ENCODE data around the gene LAMA3.

The LAMA3 gene

DNA sequence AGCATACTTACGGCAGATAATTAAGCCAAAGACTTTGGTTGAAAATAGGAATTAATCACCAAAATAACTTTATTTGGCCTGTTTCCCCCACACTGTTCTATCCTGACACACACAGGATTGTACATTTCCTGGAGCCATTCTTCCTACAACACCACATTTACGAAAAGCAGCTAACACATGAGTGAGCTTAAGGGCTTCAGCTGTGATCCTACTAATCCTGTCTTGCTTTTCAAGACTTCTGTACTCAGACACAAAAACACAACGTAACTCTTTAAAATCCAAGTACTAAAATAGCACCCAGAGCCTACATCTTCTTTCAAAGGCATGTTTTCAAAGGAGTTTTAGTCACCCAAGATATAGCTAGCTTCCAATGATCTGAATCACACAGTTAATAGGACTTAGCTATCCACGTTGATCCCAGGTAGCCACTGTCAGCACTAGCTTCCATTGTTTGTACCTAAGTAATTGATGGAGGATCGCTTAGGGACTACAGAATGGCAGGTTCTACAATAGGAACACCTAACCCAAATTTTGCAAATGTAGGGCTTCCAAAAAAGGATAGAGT lies 282.5 kb downstream of the LAMA3 start:
- DNase-seq (ENCODE audit: low spot score): no peak

GRCh38 chr18:23972453-23972852 lies 283.2 kb downstream of the LAMA3 start:
- no peak for DNase-seq (ENCODE audit: low spot score)

- DNase-seq (ENCODE audit: low spot score): no peak
Observed at GRCh38 chr18:23977103-23977502, 287.9 kb downstream of the LAMA3 start.

GRCh38 chr18:23977719-23978483 lies 288.6 kb downstream of the LAMA3 start:
- DNase-seq (ENCODE audit: low spot score): no peak

DNA sequence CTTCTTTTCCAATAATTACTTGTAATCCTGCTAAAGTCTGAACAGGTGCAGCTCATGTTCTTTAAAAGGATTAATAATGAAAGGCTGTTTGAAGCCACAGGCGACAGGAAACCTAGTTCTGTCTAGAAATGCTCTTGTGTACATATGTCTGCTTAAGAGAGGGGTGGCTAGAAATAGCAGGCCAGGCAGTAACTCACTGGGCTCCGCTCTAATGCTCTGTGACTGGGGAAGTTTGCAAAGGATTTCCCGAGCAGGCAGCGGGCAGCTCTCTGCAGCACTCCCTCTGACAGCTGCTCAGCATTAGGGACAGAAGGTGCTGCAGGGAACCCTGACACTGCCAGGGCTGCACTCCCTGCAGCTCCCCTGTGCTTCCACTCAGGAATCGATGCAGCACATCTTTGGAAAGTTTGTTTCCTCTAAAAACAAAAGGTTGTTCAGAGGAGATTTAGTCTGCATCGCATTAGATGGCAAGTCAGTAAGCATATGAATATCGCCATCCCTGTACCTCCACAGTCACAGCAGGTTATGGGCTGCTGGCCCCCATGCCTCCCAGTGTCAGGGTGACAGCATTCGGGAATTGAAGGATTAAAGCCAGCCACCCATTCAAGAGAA lies 292.2 kb downstream of the LAMA3 start:
- no peak for DNase-seq (ENCODE audit: low spot score)

DNA sequence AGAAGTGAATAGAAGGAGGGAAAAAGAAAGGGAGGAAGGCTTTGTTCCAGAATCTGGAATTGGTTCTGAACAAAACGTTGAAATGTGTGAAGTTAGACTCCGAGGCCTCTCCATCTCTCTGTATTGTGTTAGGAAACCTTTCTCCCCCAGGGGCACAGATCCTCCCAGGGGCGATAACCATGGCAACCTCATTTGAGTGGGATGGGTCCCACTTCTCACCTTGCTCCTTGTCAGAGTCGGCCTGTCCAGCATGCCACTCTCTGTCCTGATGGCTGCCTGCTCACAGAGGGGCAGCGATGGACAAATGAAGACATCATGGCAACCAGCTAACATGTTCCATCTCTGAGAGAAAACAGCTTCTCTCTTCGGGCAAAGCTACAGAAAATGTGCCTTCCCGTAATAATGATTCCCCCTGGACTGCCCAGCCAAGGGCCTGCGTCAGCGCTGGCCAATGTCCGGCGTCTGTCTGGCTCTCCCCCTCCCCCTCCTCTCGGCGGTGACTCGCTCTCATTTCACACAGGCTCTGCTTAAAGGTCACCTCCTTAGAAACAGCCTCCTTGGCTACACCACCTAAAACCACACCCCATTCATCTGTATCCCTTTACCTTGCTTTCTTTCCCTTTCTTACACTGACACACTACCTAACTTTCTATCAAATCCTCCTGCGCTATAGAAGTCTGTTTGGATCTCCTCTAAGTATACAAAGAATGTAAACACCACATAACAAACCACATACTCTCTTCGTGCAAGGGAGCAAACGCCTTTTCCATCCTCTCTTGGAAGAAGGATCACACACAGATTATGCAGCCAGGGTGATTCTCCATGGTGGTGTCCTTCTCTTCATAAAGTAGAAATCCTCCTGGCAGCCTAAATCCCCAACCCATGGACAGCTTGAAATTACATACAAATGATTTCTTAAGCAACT lies 293.2 kb downstream of the LAMA3 start:
- no peak for DNase-seq (ENCODE audit: low spot score)

GRCh38 chr18:23983112-23983511 lies 293.9 kb downstream of the LAMA3 start:
- no peak for DNase-seq (ENCODE audit: low spot score)

GRCh38 chr18:23986600-23987359 lies 297.5 kb downstream of the LAMA3 start:
- DNase-seq (ENCODE audit: low spot score): no peak

- no peak for DNase-seq (ENCODE audit: low spot score)
Observed at GRCh38 chr18:23990474-23991410, 301.5 kb downstream of the LAMA3 start.

DNA sequence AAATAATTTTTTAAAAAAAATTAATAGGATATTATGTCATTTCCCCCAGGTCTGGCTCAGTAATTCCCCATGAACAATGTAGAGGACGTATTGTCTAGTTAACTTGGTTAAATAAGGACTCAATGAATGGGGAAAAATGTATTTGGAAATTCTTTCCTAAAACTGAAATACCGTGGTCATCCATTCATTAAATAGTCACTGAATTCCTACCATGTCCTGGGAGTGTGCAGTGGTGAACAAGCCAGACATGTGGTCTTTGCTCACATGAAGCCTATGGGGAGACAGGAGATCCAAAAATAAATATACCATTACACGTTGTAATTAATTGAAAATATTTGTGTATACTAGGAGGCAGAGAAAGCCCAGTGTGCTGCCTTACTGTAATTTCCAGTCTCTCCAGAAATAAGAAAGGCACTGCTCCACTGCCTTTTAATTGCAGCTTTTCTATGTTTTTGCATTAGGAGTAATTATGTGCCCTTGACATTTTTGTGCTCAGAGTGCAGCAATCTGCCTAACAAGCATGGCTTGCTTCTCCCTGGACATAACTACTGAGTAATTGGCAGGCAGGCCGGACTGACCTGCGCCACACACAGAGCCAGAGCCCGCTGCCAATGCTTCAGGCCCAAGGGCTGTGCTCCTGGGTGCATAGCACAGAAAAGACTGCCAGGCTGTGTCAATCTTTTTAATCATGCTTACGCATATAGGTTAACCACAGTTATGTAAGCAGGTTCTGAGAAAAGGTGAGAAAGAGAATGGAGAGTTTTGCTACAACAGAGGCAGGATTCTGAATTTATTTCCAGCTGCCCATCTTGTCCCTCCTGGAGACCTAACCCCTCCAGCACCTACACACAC lies 303.1 kb downstream of the LAMA3 start:
- DNase-seq (ENCODE audit: low spot score): no peak

GRCh38 chr18:23992941-23993280 lies 303.7 kb downstream of the LAMA3 start:
- DNase-seq (ENCODE audit: low spot score): no peak

DNA sequence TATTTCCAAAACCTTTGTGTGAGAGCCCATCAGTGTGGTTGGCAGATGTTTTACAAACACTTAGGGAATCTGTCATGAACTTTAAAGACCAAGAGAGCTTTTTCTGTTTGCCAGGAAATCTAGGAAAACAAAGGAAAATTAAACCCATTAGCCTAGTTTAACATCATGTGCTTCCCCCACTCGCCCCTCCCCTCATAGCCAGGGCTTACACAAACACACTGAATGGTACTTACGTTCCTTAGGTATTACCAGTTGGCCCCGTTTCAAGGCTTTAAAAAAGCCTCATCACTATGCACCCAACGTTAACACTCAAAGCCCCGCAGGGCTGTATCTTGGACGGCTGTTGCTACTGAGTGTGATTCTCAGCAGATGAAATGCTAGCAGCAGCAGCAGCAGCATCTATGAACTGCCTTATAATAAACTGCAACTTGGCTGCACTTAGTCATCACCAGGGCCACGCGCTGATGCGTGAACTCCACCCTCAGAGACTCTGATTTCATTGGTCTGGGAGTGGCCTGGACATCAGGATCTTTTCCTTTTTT lies 305.2 kb downstream of the LAMA3 start:
- no peak for DNase-seq (ENCODE audit: low spot score)

DNA sequence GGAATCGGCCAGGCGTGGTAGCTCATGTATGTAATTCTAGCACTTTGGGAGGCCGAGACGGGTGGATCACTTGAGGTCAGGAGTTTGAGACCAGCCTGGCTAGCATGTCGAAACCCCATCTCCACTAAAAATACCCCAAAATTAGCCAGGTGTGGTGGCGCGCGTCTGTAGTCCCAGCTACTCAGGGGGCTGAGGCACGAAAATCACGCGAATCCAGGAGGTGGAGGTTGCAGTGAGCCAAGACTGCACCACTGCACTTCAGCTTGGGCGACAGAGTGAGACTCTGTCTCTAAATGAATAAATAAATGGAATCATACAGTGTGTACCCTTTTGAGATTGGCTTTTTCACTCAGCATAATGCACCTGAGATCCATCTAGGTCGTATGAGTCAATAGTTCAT lies 305.9 kb downstream of the LAMA3 start:
- no peak for DNase-seq (ENCODE audit: low spot score)

GRCh38 chr18:23998018-23998417 lies 308.8 kb downstream of the LAMA3 start:
- no peak for DNase-seq (ENCODE audit: low spot score)

GRCh38 chr18:23998820-23999219 lies 309.6 kb downstream of the LAMA3 start:
- DNase-seq (ENCODE audit: low spot score): no peak

- DNase-seq (ENCODE audit: low spot score): no peak
Observed at GRCh38 chr18:24000613-24001490, 311.6 kb downstream of the LAMA3 start.

DNA sequence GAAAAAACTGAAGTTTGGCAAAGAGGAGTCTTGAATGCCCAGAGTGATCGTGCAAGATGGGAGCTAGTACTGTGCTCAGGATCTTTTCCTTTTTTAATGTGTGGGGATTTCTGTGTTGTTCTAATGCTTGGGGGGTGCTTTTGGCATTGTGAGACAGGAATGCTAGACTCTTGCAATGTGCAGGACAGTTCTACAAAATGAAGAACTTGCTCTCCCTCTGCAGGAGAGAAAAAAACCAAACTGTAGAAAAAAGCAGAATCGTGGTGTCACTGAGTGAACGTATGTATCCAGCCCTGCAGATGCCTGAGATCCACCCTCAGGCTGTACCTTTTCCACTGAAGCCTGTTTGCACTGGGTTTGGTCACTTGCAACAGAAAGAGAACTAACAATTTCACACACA lies 313.2 kb downstream of the LAMA3 start:
- DNase-seq (ENCODE audit: low spot score): no peak

DNA sequence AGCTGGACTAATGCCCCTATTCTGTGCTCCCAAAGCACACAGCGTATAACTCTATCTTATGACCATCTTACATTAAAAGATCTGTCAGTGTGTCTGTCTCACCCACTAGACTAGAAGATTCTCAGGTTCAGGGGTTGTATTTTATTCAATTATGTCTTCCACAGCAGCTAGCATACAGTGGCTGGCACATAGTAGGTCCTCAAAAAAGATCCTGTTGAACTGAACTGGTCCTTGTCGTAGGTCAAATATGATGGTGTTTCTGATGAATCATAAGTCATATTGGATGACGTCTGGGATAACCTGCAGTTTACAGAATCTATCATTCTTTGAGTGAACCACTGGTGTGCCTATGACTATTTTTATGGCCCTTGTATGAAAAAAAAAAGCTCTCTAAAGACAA lies 314.0 kb downstream of the LAMA3 start:
- DNase-seq (ENCODE audit: low spot score): no peak
